GM19467 (cell line): ENCODE data around the gene MARVELD1.

Experiments used
- ATAC-seq: cut with Tn5 transposase; IDR thresholded peaks from one replicate; pipeline ENCODE4 v1.9.1; 2021; ENCODE audit warnings: mild to moderate bottlenecking, moderate library complexity; ENCODE audit not compliant: unreplicated experiment

MARVELD1 gene

DNA sequence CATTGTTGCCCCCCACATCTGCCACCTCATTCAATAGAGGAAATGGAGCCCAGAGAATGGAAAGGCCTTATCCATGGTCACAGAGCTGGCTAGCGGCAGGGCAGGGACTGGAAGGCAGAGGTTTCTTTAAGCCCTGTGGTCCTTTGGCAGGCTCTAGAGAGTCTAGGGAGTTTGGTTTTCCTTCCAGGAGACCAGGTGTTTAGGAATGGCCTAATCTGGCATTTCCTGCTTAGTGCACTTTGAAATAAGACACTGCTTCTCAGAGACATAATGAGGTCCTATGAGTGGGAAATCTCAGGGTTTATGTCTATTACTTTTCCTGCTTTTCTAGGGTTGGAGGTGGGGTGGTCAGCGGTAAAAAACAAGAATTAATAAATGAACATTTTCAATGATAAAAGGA, 6.1 kb downstream of the MARVELD1 start:
- ATAC-seq = no peak

DNA sequence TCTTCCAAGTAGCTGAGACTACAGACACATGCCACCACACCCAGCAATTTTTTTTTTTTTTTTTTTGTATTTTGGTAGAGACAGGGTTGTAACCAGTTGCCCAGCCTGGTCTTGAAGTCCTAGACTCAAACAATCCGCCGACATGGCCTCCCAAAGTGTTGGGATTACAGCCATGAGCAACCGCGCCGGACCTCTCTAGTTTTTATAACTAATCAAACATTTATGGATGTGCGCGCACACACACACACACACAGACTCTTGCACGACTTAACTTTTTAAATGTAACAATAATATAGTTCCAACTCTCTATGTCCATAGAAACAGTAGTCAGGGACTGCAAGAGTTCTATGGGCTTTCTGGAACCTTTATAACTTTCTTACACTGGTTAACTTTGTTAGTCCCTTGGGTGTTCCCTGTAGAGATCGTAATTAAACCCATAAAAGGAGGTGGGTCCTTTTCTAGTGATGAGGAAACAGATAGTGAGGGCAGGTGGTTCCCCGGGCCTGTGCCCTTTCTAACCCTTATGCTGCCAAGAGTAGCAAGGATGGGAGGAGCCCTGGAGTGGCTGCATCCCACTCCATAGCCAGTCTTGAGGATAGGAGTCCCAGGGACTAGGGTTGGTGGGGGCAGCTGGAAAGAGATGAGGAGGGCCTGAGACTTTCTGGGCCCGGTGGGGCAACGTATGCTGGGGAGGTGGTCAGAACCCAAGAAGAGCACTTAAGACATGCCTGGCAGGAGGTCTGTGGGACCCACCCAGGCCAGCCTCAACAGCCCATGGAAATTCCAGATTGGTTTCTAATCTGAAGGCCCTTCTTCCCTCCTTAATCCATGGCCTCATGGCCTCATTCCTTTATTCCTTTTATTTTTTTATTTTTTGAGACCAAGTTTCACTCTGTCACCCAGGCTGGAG, 8.6 kb downstream of the MARVELD1 start:
- ATAC-seq = no peak

DNA sequence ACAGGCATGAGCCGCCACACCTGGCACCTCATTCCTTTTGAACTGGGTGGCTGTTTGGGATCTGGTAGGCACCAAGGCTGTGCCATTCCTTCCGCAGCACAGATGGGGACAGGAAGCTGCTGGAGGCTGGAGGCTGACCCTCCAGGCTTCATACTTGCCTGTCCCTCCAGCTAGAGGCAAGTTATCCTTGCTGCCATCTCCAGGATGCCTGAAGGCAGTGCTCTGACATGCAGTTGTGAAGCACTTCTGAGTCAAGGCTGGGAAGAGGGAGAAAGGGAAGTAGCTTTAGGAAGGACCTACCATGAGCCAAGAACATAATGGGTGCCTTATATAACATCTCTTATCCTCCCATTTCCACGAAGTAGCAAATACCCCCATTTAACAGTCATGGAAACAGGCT, 9.5 kb downstream of the MARVELD1 start:
- no peak for ATAC-seq

DNA sequence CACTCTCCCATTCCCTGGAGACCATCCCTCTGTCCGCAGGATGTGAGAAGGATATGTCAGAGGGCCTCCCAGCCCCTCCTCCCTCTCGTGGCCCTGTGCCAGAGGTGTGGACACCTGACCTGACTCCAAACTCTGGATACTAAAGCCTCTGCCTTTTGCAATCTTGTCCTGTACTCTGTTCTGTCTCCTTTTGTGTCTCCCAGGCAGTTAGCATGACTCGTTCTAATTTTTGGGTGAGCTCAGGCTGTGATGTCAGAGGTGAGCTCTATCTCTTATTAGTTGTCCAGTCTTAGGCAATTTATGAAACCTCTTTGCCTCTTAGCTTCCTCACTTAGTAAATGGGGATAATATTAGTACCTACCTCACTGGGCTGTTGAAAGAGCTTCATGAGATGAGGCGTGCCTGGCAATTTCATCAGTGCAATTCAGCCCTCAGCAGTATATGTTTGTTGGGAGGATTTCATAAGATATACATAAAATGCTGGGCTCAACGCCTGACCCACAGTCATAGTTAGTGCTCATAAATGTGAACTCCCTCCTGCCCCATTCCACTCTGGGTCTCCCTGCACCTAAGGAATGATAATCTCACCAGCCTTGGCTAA, 10.9 kb downstream of the MARVELD1 start:
- ATAC-seq = no peak

DNA sequence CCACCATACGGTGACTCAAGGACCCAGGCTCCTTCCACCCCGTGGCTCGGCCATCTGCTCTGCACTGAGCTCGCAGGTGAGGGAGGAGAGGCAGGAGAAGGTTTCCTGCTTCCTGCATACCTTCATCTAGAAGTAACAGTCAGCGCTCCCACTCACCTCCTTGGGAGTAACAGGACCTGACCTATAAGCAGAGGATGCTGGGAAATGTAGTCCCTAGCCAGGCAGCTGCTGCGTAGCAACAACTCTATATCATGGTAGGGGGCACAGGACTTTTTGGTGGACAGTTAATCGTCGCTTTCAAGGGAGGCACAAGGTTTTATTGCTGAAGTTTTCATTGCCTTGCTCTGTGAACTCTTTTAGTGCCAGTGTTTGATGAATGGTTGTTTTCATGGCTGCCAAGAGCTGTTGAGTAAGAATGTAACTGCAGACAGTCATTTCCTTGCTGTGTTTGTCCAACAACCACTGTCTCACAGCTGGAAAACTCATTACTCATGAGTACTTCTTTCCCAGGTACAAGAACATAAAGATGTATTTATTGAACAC, 13.2 kb downstream of the MARVELD1 start:
- no peak for ATAC-seq

DNA sequence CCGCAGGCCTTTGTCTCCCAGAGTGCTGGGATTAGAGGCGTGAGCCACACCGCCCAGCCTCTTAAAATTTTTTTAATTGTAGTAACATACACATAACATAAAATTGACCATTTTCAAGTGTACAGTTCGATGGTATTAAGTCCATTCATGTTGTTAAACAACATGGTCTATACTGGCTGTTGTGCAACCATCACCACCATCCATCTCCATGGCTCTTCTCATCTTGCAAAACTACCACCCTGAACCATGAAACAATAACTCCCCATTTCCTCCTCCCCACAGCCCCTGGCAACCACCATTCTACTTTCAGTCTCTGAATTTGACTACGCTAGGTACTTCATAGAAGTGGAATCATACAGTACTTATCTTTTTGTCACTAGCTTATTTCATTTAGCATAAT, 15.5 kb downstream of the MARVELD1 start:
- no peak for ATAC-seq

DNA sequence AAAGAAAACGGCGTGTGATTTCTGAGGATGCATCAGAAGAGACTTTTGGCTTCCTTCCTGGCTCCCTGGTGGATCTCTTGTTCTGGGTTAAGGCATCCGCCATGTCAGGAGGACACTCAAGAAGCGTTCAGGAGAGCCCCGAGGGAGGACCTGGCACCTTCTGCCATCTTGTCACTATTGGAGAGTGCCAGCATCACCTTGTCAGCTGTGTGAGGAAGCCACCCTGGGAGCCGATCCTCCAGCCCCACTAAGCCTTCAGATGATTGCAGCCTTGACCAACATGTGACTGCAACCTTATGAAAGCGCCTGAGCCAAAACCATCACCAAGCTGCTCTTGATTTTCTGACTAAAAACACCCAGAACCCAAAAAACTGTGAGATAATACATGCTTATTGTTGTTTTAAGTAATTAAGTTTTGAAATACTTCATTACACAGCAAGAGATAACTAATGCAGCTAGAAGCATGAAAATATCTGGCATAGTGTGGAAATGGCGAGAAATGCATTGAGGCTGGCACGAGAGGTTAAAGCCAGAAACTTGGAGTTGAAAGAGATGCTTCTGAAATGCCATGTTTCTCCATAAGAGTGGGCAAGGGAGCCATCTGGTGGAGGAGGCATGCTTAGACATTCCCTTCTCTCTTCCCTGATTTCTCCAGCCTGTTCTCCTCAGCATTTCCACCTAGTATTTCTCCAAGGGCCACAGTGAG, 18.0 kb downstream of the MARVELD1 start:
- no peak for ATAC-seq

DNA sequence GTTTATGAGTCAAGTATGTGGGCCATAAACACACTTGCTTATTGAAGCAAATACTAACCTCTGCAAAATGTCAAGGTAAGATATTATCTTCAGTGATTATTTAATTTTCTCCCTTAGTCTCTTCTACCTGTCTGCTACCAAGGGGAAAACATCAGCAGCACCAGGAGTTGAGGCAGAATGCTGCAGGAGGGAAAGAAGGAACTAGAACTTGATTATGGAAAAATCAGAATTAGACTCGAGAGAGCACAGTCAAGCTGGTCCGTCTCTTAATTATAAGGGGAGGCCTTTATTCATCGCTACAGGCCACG, 18.5 kb downstream of the MARVELD1 start:
- ATAC-seq = no peak

DNA sequence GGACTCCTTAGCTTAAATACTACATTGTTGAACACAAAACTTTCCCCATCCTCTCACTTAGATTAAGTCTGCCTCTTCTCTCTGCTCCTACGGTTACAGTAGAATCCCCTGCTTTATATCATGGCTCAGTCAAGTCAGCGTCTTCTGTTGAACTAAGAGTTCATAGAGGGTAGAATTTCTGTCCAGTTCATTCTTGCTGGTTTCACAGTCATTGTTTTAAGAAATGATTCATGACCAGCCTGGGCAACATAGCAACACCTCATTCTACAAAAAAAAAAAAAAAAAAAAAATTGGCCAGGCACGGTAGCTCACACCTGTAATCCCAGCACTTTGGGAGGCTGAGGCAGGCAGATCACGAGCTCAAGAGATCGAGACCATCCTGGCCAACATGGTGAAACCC, 19.7 kb downstream of the MARVELD1 start:
- ATAC-seq = no peak

DNA sequence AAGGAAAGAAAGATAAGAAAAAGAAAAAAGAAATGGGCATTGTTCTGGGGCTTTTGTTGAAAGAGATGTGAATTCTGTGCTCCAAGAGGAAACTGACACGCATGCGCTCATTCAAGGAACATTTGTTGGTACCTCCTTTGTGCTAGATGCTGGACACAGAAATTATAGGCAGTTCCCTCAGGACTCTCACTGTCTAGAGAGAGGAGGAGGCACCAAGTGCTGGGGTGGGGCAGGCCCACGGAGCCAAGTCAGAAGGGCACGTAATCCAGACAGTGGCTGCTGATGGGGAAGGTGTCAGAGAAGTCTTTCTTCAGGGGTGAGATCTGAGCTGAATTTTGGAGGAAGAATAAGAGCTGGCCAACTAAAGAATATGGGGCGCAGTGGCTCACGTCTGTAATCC, 20.5 kb downstream of the MARVELD1 start:
- no peak for ATAC-seq

DNA sequence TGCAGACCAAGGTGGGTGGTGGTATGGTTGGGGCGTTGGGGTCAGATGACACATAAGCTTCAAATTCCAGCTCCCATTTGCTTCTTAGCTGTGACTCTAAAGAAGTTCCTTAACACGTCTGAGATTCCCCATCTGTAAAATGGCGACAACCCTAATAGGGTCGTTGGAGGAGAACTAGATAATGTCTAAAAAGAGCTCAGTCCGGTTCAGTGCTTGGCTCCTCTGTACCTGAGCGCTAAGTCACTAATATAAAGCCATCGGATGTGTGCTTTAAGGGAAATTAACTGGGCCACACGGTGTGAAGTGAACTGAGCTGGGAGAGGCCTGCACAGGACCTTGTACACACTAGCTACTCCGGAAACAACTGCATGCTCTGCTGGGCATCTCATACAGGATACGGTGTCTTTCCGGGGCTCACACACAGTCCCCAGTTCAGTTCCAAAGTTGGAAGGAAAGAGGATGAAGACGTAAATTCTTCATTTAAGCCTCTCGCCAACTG, 22.9 kb downstream of the MARVELD1 start:
- ATAC-seq = peak; percentile 36

DNA sequence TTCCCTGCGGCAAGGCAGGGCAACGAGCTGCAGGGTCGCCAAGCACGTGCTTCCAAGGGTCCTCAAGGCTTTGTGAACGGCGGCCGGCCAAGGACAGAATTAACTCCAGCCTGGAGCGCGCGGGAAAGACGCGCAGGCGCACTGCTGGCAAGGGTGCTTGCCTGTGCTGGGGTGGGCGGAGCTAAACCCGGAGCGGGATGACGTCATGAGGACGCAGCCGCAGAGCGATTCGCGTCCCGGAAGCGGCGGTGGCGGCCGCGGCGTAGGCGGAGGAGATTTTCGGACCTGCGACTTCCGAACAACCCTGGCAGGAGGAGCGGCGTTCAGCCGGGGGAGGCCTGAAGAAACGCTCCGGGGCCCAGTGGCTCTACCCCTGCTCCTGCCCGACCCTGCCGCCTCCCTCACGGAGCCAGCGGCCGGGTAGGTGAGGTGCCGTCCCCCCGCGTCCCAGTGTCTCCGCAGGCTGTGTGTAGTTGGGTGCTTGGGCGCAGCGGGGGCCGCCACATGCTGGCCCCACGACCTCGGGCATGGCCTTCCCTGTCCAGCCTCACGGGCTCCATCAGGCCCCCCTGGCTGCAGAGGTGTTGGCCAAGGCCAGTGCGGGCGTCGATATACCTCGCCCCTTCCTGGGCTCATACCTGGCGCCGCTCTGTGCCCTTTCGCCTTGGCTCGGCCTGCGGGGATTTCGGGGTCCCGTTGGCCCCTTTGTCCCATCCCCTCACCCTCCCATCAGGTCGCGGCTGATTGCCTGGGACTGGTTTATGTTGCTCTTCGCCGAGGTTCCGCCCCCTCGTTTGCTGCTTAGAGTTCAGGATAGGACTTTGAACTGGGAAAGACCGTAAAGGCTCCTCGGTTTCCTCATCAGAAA, 23.6 kb downstream of the MARVELD1 start, which contains the start of gene ZFYVE27:
TSS of gene ZFYVE27 (plus strand) at position 227 of the 868 bp plus-strand sequence. CDS start 1,350 bp downstream, outside the sequence.
- ATAC-seq = peak; percentile 82

DNA sequence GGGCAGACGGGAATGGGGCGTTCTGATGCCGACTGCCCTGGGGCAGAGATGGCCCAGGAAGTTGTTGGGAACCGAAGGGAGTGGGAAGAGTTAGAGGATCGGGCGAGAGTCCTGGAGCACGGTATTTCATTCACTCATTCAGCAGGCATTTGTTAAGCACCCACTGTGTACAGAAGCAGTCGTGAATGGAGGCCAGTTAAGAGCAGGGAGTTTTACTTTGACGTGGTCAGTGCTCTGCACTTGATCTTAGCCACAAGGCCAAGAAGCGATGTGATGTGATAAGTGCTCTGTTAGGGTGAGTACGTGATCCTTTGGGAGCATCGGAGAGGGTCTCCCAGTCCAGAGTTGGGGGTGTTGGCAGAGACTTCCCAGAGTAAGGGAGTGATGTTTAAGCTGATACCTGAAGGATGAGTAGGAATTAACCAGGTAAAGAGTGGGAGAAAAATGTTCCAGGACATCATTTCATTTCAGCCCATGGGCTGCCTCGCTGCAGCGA, 24.3 kb downstream of the MARVELD1 start:
- no peak for ATAC-seq

DNA sequence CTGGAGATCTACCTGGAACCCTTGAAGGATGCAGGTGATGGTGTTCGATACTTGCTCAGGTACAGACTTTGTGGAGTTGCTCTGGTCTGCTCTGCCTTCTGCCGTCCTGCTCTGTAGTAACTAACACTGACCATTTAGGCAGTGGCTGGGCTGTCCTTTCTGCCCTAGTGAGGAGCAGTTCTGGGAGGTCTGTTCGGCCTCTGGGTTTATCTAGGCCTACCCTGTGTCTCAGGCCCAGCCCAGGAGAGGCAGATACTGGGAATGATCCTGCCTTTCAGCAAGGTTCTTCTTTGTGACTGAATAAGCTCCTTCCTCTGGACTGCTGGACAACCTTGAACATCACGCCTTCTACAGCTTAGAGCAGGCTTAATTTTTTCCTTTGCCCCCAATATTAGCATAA, 25.1 kb downstream of the MARVELD1 start:
- no peak for ATAC-seq

DNA sequence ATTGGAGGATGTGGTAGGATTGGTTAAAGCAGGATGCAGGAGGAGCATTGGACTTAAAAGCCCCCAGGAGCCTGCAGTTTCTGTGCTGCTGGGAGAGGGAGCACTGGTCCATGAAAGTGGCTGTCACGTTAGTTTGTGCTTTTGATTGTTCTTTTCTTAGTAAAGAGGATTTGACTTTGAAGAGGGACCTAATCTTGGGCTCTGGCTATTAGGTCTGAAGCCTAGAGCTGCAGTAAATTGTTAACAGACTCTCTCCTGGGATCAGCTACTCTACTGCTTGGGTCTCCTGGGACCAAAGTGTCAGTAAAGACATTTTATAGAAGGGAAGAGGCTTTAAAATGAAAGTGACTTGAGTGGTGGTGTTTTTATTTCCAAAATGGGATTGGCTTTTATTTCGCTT, 27.1 kb downstream of the MARVELD1 start:
- no peak for ATAC-seq

DNA sequence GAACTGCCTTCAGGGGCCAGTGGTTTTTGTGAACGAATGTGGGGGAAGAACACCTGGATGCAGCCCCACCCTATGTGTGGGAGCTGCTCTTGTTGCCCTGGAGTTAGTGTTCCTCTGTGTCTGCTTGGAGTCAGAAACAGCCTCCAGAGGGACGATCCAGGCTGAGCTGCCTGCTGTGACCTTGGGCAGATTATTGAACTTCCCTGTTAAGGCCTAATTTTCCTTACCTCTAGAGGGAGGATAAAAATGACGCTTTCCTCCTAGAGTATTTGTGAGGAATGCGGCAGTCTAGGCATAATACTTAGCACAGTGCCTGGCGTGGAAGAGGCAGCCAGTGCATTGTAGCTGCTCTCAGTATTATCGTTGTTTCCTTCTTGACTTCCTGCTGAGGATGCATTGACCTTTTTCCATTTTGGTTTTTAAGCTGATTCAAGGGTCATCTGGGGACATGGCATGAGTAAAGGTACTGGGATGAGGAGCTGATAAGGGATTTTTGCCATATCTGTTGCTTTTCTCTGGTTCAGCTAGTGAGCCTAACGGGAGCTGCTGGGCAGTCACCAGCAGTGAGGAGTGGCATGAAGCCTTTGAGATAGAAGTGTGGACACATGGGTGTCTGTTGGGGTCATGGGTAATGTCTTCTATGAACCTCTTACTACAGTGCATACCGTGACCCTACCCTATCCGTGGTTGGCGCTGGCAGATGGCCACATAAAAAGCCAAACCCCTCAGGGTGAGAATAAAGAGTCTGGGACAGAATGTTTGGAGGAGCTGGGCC, 29.8 kb downstream of the MARVELD1 start:
- no peak for ATAC-seq

DNA sequence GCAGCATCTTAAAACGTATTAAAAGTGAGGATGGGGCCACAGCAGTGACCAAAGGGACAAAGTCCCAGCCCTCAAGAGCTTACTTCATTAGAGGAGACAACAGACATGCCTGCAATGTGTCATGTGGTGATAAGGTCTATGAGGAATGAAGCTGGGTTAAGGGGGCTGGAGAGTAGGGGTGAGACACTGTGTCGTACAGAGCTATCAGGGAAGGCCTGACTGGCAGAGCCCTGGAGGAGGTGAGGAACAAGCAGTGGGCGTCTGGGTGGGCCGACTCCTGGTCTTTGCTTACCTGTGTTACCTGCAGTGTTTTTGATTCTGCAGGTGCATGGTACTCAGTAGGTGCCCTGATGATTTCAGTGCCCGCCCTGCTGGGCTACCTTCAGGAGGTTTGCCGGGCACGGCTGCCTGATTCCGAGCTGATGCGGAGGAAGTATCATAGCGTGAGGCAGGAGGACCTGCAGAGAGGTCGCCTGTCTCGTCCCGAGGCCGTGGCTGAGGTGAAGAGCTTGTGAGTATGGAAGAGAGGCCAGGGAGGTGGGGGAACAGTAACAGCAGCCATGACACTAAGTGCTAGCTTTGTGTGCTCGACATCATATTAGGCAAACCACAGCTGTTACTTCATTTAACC, 31.0 kb downstream of the MARVELD1 start:
- no peak for ATAC-seq

DNA sequence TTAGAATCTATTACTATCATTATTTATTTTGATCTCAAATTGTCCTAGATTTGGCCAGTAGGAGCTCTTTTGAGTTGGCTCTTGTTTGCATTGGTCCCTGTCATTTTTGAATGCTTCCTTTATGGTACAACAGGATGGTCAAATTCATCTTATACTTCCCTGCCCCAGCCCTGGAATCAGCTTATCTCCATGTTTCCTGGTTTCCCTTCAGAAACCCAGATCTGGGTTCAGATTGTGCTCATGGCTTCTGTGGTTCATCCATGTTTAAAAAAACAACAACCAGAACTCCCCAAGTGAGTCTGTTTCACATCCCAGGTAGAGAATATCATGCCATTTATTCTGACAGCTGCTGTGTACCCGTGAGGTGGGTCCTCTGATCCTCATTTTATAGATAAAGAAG, 34.0 kb downstream of the MARVELD1 start:
- no peak for ATAC-seq

DNA sequence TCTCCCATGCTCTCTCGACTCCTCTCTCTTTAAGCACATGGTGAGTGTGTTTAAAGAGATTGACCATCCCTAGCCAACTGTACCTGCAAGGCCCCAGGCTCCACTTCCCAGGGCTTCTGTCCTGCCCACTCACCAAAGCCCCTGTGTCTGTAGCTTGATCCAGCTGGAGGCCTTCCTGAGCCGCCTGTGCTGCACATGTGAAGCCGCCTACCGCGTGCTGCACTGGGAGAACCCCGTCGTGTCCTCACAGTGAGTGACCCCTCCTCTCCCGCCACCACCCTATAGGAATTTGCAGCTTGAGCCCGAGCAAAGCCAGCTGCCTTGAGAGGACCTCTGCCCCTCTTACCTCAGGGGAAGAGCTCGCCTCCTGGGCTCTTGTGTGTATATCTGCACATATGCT, 34.6 kb downstream of the MARVELD1 start:
- no peak for ATAC-seq
